ENCODE measurements around the gene TRAPPC5. TPM values are rescaled to one million over a fixed set of nuclear protein-coding genes. Genes with fewer than 3 reads are reported as not detected.

Gene TRAPPC5
- total RNA-seq, 2 experiments from 2014 or later: 80.1 to 91.0 TPM

GRCh38 chr19:7652061-7652641 is 28.5 kb upstream of the TRAPPC5 start:
- peaks cover 12% of the 10 kb centered on the region for H3K4me1 Mint-ChIP-seq
- CTCF ChIA-PET: interaction anchor here (0.6 to 3.9 kb wide), 16 partner anchors 9 to 154 kb away, joined by 3 to 38 read pairs (median 7); partner anchors contain the start of genes PET100, RETN, TRAPPC5 and XAB2
- peak overlapping the region; percentile 62 for H3K27ac Mint-ChIP-seq
- ATAC-seq (peak; percentile 93), DNase-seq (peak; percentile 88)
- peak overlapping the region; percentile 63 for H3K4me3 Mint-ChIP-seq
- no peaks in the 10 kb centered on the region for H3K9me3 Mint-ChIP-seq (ENCODE audit: low read depth)
- H3K36me3 Mint-ChIP-seq: peaks cover 2% of the 10 kb centered on the region
- H3K27me3 Mint-ChIP-seq: peaks cover 2% of the 10 kb centered on the region

- CTCF ChIA-PET: interaction anchor here (1.0 to 4.8 kb wide), 5 partner anchors 26 to 552 kb away, joined by 3 to 38 read pairs (median 4); partner anchors contain the start of gene TRAPPC5
- no peak overlapping the region for H3K4me3 Mint-ChIP-seq
- DNase-seq (no peak), ATAC-seq (no peak)
- H3K27ac Mint-ChIP-seq: no peak overlapping the region
- no peaks in the 10 kb centered on the region for H3K36me3 Mint-ChIP-seq
- no peaks in the 10 kb centered on the region for H3K9me3 Mint-ChIP-seq (ENCODE audit: low read depth)
- peaks cover 29% of the 10 kb centered on the region for H3K4me1 Mint-ChIP-seq
- peaks cover 2% of the 10 kb centered on the region for H3K27me3 Mint-ChIP-seq
Measured at GRCh38 chr19:7654401-7654800, 26.2 kb upstream of the TRAPPC5 start.

- H3K9me3 Mint-ChIP-seq (ENCODE audit: low read depth): no peaks in the 10 kb centered on the region
- no peak overlapping the region for H3K27ac Mint-ChIP-seq
- peaks cover 2% of the 10 kb centered on the region for H3K27me3 Mint-ChIP-seq
- H3K36me3 Mint-ChIP-seq: no peaks in the 10 kb centered on the region
- CTCF ChIA-PET: interaction anchor here (0.6 to 4.8 kb wide), 2 partner anchors 25 to 144 kb away, joined by 3 to 33 read pairs; partner anchors contain the start of gene TRAPPC5
- DNase-seq: no peak
- H3K4me3 Mint-ChIP-seq: no peak overlapping the region
- no peak for ATAC-seq
- H3K4me1 Mint-ChIP-seq: peaks cover 29% of the 10 kb centered on the region
Measured at GRCh38 chr19:7655581-7655980, 25.1 kb upstream of the TRAPPC5 start.

GRCh38 chr19:7657131-7657751 is 23.4 kb upstream of the TRAPPC5 start:
- Mint-ChIP-seq H3K36me3 (no peaks in the 10 kb centered on the region), H3K9me3 (ENCODE audit: low read depth) (no peaks in the 10 kb centered on the region), H3K4me3 (no peak overlapping the region), H3K27me3 (no peaks in the 10 kb centered on the region), H3K4me1 (peaks cover 25% of the 10 kb centered on the region), H3K27ac (no peak overlapping the region)
- CTCF ChIA-PET: interaction anchor here (1.3 to 4.8 kb wide), 2 partner anchors 23 to 143 kb away, joined by 4 to 33 read pairs; partner anchors contain the start of gene TRAPPC5
- no peak for DNase-seq
- ATAC-seq: no peak

- Mint-ChIP-seq H3K36me3 (no peaks in the 10 kb centered on the region), H3K4me3 (peak overlapping the region; percentile 70), H3K9me3 (ENCODE audit: low read depth) (no peaks in the 10 kb centered on the region), H3K4me1 (peaks cover 20% of the 10 kb centered on the region), H3K27ac (peak overlapping the region; percentile 73), H3K27me3 (no peaks in the 10 kb centered on the region)
- CTCF ChIA-PET: interaction anchor here (1.1 to 4.8 kb wide), 3 partner anchors 19 to 28 kb away, joined by 3 to 33 read pairs (median 7); partner anchors contain the start of genes MCEMP1, PET100, TRAPPC5 and XAB2
- ATAC-seq: peak; percentile 93
- DNase-seq: peak; percentile 74
Measured at GRCh38 chr19:7658219-7658686, 22.4 kb upstream of the TRAPPC5 start.

GRCh38 chr19:7661744-7662538 is 18.7 kb upstream of the TRAPPC5 start:
- no peak overlapping the region for H3K27ac Mint-ChIP-seq

GRCh38 chr19:7662657-7663056 is 18.0 kb upstream of the TRAPPC5 start:
- peaks cover 13% of the 10 kb centered on the region for H3K4me1 Mint-ChIP-seq
- no peak overlapping the region for H3K4me3 Mint-ChIP-seq
- no peaks in the 10 kb centered on the region for H3K9me3 Mint-ChIP-seq (ENCODE audit: low read depth)
- ATAC-seq (no peak), DNase-seq (no peak)
- no peaks in the 10 kb centered on the region for H3K36me3 Mint-ChIP-seq
- no peaks in the 10 kb centered on the region for H3K27me3 Mint-ChIP-seq
- no peak overlapping the region for H3K27ac Mint-ChIP-seq
- CTCF ChIA-PET: interaction anchor here (0.8 to 4.2 kb wide), 3 partner anchors 11 to 165 kb away, joined by 3 to 14 read pairs (median 10); partner anchors contain the start of gene TRAPPC5

More at GRCh38 chr19:7661744-7662538, 18.7 kb upstream of the TRAPPC5 start:
- no peaks in the 10 kb centered on the region for H3K36me3 Mint-ChIP-seq
- DNase-seq (no peak), ATAC-seq (no peak)
- H3K4me1 Mint-ChIP-seq: peaks cover 18% of the 10 kb centered on the region
- H3K9me3 Mint-ChIP-seq (ENCODE audit: low read depth): no peaks in the 10 kb centered on the region
- CTCF ChIA-PET: interaction anchor here (0.6 to 4.2 kb wide), 2 partner anchors 19 to 287 kb away, joined by 3 to 14 read pairs; partner anchors contain the start of gene TRAPPC5
- no peak overlapping the region for H3K4me3 Mint-ChIP-seq
- H3K27me3 Mint-ChIP-seq: no peaks in the 10 kb centered on the region

- no peaks in the 10 kb centered on the region for H3K36me3 Mint-ChIP-seq
- no peak overlapping the region for H3K27ac Mint-ChIP-seq
- H3K27me3 Mint-ChIP-seq: no peaks in the 10 kb centered on the region
- H3K4me1 Mint-ChIP-seq: peaks cover 4% of the 10 kb centered on the region
- H3K9me3 Mint-ChIP-seq (ENCODE audit: low read depth): no peaks in the 10 kb centered on the region
- DNase-seq (no peak), ATAC-seq (no peak)
- no peak overlapping the region for H3K4me3 Mint-ChIP-seq
- CTCF ChIA-PET: interaction anchor here (1.2 to 4.2 kb wide), 3 partner anchors 12 to 96 kb away, joined by 3 to 14 read pairs (median 10); partner anchors contain the start of gene TRAPPC5
Measured at GRCh38 chr19:7663706-7664105, 16.9 kb upstream of the TRAPPC5 start.

- CTCF ChIA-PET: interaction anchor here (4.2 kb wide), 1 partner anchor 16 kb away, joined by 14 read pairs; the partner anchor contains the start of gene TRAPPC5
- ATAC-seq: no peak
- Mint-ChIP-seq H3K4me1 (peaks cover 7% of the 10 kb centered on the region), H3K36me3 (no peaks in the 10 kb centered on the region), H3K9me3 (ENCODE audit: low read depth) (no peaks in the 10 kb centered on the region), H3K27me3 (peaks cover 7% of the 10 kb centered on the region), H3K27ac (no peak overlapping the region), H3K4me3 (no peak overlapping the region)
- no peak for DNase-seq
Measured at GRCh38 chr19:7665076-7665475, 15.6 kb upstream of the TRAPPC5 start.

- H3K36me3 Mint-ChIP-seq: no peaks in the 10 kb centered on the region
- H3K4me1 Mint-ChIP-seq: peaks cover 13% of the 10 kb centered on the region
- DNase-seq (no peak), ATAC-seq (no peak)
- CTCF ChIA-PET: interaction anchor here (1.9 to 2.8 kb wide), 3 partner anchors 12 to 131 kb away, joined by 5 to 23 read pairs (median 11); partner anchors contain the start of gene TRAPPC5
- no peak within 1 kb of the TSS for H3K4me3 Mint-ChIP-seq
- H3K9me3 Mint-ChIP-seq (ENCODE audit: low read depth): no peaks in the 10 kb centered on the region
- peaks cover 23% of the 10 kb centered on the region for H3K27me3 Mint-ChIP-seq
- no peak within 1 kb of the TSS for H3K27ac Mint-ChIP-seq
Measured at GRCh38 chr19:7668842-7669241, 11.8 kb upstream of the TRAPPC5 start, which contains the start of gene RETN. Gene RETN (plus strand): TSS chr19:7669049. CDS start chr19:7669327, 278 bp downstream.

- Mint-ChIP-seq H3K36me3 (no peaks in the 10 kb centered on the region), H3K4me3 (no peak overlapping the region), H3K27ac (no peak overlapping the region), H3K4me1 (peaks cover 18% of the 10 kb centered on the region), H3K9me3 (ENCODE audit: low read depth) (no peaks in the 10 kb centered on the region), H3K27me3 (peaks cover 29% of the 10 kb centered on the region)
- DNase-seq (no peak), ATAC-seq (no peak)
- CTCF ChIA-PET: interaction anchor here (1.6 to 2.8 kb wide), 5 partner anchors 11 to 302 kb away, joined by 5 to 23 read pairs (median 6); partner anchors contain the start of gene TRAPPC5
Measured at GRCh38 chr19:7669641-7670040, 11.0 kb upstream of the TRAPPC5 start.

GRCh38 chr19:7670150-7670783 is 10.4 kb upstream of the TRAPPC5 start:
- Mint-ChIP-seq H3K4me3 (peak overlapping the region; percentile 46), H3K9me3 (ENCODE audit: low read depth) (no peaks in the 10 kb centered on the region), H3K27me3 (peaks cover 29% of the 10 kb centered on the region), H3K4me1 (peaks cover 18% of the 10 kb centered on the region), H3K27ac (no peak overlapping the region), H3K36me3 (no peaks in the 10 kb centered on the region)
- ATAC-seq (peak; percentile 60), DNase-seq (peak; percentile 57)
- CTCF ChIA-PET: interaction anchor here (1.6 to 2.8 kb wide), 6 partner anchors 10 to 303 kb away, joined by 4 to 23 read pairs (median 6); partner anchors contain the start of gene TRAPPC5
